ENCODE data around the gene COL19A1.

DNA sequence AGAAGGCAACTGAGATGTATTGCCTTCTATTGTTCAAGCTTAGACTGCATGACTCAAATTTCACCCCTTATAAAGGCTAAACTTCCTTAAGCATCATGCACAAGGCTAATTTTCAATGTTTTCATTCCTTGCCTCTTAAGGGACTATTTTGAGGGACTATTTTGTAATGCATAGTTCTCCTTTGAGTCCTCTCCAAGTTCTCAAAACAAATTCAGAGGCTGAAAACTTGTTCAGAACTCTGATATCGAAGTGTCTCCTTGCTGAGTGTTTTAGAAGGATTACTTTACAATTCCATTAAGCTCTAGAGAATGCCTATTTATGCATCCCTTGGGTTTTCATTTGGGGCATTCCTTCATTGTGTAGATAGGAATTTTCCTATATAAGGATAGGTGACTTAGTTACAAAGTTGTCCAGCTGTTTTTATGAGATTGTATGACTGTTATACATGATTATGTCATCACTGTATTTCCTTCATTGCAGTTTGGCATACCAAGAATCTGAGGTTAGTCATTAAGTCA is 41.7 kb downstream of the COL19A1 start:
- TF ChIP-seq CTCF (IDR thresholded peaks at IDR 0.05) = no peak
- no peak for TF ChIP-seq TEAD4 (IDR thresholded peaks at IDR 0.05; ENCODE audit: borderline replicate concordance, insufficient read depth)
- no peak for TF ChIP-seq ELF1 (IDR thresholded peaks at IDR 0.05)
- TF ChIP-seq RXRA (IDR thresholded peaks at IDR 0.05; ENCODE audit: borderline replicate concordance, low read depth) = no peak
- no peak for TF ChIP-seq EP300 (IDR thresholded peaks at IDR 0.05; ENCODE audit: borderline replicate concordance in 1 of 2, low read depth in 1 of 2, low read length in 1 of 2)
- TF ChIP-seq, protein P1, sequence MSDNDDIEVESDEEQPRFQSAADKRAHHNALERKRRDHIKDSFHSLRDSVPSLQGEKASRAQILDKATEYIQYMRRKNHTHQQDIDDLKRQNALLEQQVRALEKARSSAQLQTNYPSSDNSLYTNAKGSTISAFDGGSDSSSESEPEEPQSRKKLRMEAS (IDR thresholded peaks at IDR 0.05; ENCODE audit: low read depth) = no peak
- no peak for TF ChIP-seq CHD2 (IDR thresholded peaks at IDR 0.05; ENCODE audit: low read length, partially characterized antibody)
- TF ChIP-seq, protein P2, sequence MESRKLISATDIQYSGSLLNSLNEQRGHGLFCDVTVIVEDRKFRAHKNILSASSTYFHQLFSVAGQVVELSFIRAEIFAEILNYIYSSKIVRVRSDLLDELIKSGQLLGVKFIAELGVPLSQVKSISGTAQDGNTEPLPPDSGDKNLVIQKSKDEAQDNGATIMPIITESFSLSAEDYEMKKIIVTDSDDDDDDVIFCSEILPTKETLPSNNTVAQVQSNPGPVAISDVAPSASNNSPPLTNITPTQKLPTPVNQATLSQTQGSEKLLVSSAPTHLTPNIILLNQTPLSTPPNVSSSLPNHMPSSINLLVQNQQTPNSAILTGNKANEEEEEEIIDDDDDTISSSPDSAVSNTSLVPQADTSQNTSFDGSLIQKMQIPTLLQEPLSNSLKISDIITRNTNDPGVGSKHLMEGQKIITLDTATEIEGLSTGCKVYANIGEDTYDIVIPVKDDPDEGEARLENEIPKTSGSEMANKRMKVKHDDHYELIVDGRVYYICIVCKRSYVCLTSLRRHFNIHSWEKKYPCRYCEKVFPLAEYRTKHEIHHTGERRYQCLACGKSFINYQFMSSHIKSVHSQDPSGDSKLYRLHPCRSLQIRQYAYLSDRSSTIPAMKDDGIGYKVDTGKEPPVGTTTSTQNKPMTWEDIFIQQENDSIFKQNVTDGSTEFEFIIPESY (IDR thresholded peaks at IDR 0.05; ENCODE audit: borderline replicate concordance, low read depth) = no peak
- TF ChIP-seq, protein P3, sequence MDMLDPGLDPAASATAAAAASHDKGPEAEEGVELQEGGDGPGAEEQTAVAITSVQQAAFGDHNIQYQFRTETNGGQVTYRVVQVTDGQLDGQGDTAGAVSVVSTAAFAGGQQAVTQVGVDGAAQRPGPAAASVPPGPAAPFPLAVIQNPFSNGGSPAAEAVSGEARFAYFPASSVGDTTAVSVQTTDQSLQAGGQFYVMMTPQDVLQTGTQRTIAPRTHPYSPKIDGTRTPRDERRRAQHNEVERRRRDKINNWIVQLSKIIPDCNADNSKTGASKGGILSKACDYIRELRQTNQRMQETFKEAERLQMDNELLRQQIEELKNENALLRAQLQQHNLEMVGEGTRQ (IDR thresholded peaks at IDR 0.05; ENCODE audit: borderline replicate concordance, low read depth, low read length) = no peak
- no peak for TF ChIP-seq GABPA (IDR thresholded peaks at IDR 0.05; ENCODE audit: low read depth)
- no peak for TF ChIP-seq JUND (IDR thresholded peaks at IDR 0.05)
- TF ChIP-seq SMC3 (IDR thresholded peaks at IDR 0.05; ENCODE audit: low read depth, low read length) = no peak
- no peak for TF ChIP-seq RCOR1 (IDR thresholded peaks at IDR 0.05; ENCODE audit: low read length)

Measured in SK-N-SH (cell line).